Colonic mucosa (tissue), 4 donors: Measurements from ENCODE around the gene FRMD1. TPM values are rescaled to one million over a fixed set of nuclear protein-coding genes. Genes with fewer than 3 reads are reported as not detected.
A peak's percentile ranks its signal among the peaks of the same experiment; 100 is the strongest.

Experiments used
- DNase-seq: peaks from one replicate; pipeline ENCODE4 v3.0.0-alpha.2; 2020
- H3K27ac ChIP-seq: fragments of 200-600 bp; one replicate; pipeline ENCODE4 v1.8.0; 2021
- H3K27me3 ChIP-seq: fragments of 200-600 bp; one replicate; pipeline ENCODE4 v1.8.0; 2021
- H3K36me3 ChIP-seq: fragments of 200-600 bp; one replicate; pipeline ENCODE4 v1.8.0; 2021
- H3K4me1 ChIP-seq: fragments of 200-600 bp; one replicate; pipeline ENCODE4 v1.8.0; 2021; ENCODE audit warnings: mild to moderate bottlenecking
- H3K4me3 ChIP-seq: fragments of 200-600 bp; one replicate; pipeline ENCODE4 v1.8.0; 2021
- H3K9ac ChIP-seq, 2 donors: one replicate each; pipeline ENCODE4 v1.7.0; 2013; ENCODE audit warnings: control low read depth in 2 of 2, low read depth in 2 of 2, low read length in 2 of 2
- H3K9me3 ChIP-seq: fragments of 200-600 bp; one replicate; pipeline ENCODE4 v1.8.0; 2021
- CTCF ChIP-seq: fragments of 200-600 bp; IDR thresholded peaks from one replicate; pipeline ENCODE4 v1.8.0; 2022; ENCODE audit warnings: antibody characterized with exemption, mild to moderate bottlenecking
- intact Hi-C: fragments of 100-400 bp; cut with DNase I; formaldehyde crosslinking; loops from one replicate; pipeline ENCODE4 v1.14.1; 2022
- total RNA-seq, 2 donors: library from RNA; stranded (reverse); fragmentation: NEBNext Ultra II Directional in 1 of 2; extraction: Animal tissue kit (Norgen Biotek cat#: 25700) in 1 of 2; gene quantifications; one replicate each; pipeline ENCODE4 v1.2.1, GENCODE V29; 2021
- donor health status: healthy.
- donor health status: DM: no; HTN: no; CAD: no.
- donor health status: DM: no; HTN: no; CAD: no.

The FRMD1 gene
- total RNA-seq = 10 to 100 TPM in 1 of 2 donors, 1 to 10 TPM in 1; 2.3 to 21.0 TPM

GRCh38 chr6:168078943-168079405 lies at the start of gene FRMD1:
Gene FRMD1 (minus strand): TSS chr6:168079212. CDS start chr6:168079094, 118 bp downstream.
- no peak for TF ChIP-seq CTCF
- H3K36me3 ChIP-seq = no peaks in the 10 kb centered on the region
- H3K4me1 ChIP-seq = peaks cover 16% of the 10 kb centered on the region
- peak within 1 kb of the TSS; percentile 65 to 82 for H3K9ac ChIP-seq
- no peaks in the 10 kb centered on the region for H3K9me3 ChIP-seq
- H3K27me3 ChIP-seq = no peaks in the 10 kb centered on the region
- H3K27ac ChIP-seq = peak within 1 kb of the TSS; percentile 74
- intact Hi-C loops = no loop called here
- H3K4me3 ChIP-seq = peak within 1 kb of the TSS; percentile 22
- DNase-seq = peak; percentile 79

- Histone ChIP-seq H3K9ac (no peak overlapping the region), H3K36me3 (no peaks in the 10 kb centered on the region), H3K27ac (no peak overlapping the region), H3K9me3 (no peaks in the 10 kb centered on the region), H3K4me1 (no peaks in the 10 kb centered on the region), H3K27me3 (no peaks in the 10 kb centered on the region), H3K4me3 (no peak overlapping the region)
- DNase-seq = peak; percentile 13
- intact Hi-C loops = no loop called here
- TF ChIP-seq CTCF = no peak
Observed at GRCh38 chr6:168128006-168128630, 49.1 kb upstream of the FRMD1 start.

GRCh38 chr6:168127384-168127868 lies 48.4 kb upstream of the FRMD1 start:
- Histone ChIP-seq H3K27me3 (no peaks in the 10 kb centered on the region), H3K9ac (no peak overlapping the region), H3K9me3 (no peaks in the 10 kb centered on the region), H3K27ac (no peak overlapping the region), H3K36me3 (no peaks in the 10 kb centered on the region), H3K4me3 (no peak overlapping the region), H3K4me1 (no peaks in the 10 kb centered on the region)
- intact Hi-C loops = no loop called here
- peak; percentile 13 for DNase-seq
- no peak for TF ChIP-seq CTCF

GRCh38 chr6:168126566-168127383 lies 47.8 kb upstream of the FRMD1 start:
- Histone ChIP-seq H3K36me3 (no peaks in the 10 kb centered on the region), H3K27me3 (no peaks in the 10 kb centered on the region), H3K4me1 (no peaks in the 10 kb centered on the region), H3K4me3 (no peak overlapping the region), H3K27ac (no peak overlapping the region), H3K9ac (no peak overlapping the region), H3K9me3 (no peaks in the 10 kb centered on the region)
- intact Hi-C loops = no loop called here
- no peak for TF ChIP-seq CTCF
- DNase-seq = peak; percentile 13

GRCh38 chr6:168125429-168126001 lies 46.5 kb upstream of the FRMD1 start:
- intact Hi-C loops = no loop called here
- H3K9ac ChIP-seq = no peak overlapping the region

More at GRCh38 chr6:168125429-168126001, 46.5 kb upstream of the FRMD1 start:
- TF ChIP-seq CTCF = no peak
- Histone ChIP-seq H3K4me3 (no peak overlapping the region), H3K27ac (no peak overlapping the region), H3K36me3 (no peaks in the 10 kb centered on the region), H3K9me3 (no peaks in the 10 kb centered on the region), H3K27me3 (no peaks in the 10 kb centered on the region), H3K4me1 (no peaks in the 10 kb centered on the region)
- peak; percentile 13 for DNase-seq
